Activated naive CD8-positive, alpha-beta T cell treated with anti-CD3 and anti-CD28 coated beads for 36 hours (primary cell): Measurements from ENCODE around the gene ST7L. TPM values are rescaled to one million over a fixed set of nuclear protein-coding genes. Genes with fewer than 3 reads are reported as not detected.
"Not testable (repeated sequence)": the region's sequence is repeated elsewhere in the genome, so short reads cannot be mapped to it uniquely, and the experiment has no call there.

Experiments
- DNase-seq: peaks from one replicate; pipeline ENCODE4 v3.0.0; 2021
- H3K27ac Mint-ChIP-seq: one replicate; pipeline ENCODE4 v1.8.0; 2022; ENCODE audit warnings: mild to moderate bottlenecking, moderate library complexity, mixed read lengths
- H3K27me3 Mint-ChIP-seq: one replicate; pipeline ENCODE4 v1.8.0; 2022; ENCODE audit warnings: mild to moderate bottlenecking, mixed read lengths
- H3K36me3 Mint-ChIP-seq: one replicate; pipeline ENCODE4 v1.8.0; 2021; ENCODE audit warnings: mild to moderate bottlenecking, mixed read lengths
- H3K4me1 Mint-ChIP-seq: one replicate; pipeline ENCODE4 v1.8.0; 2021; ENCODE audit warnings: mixed read lengths
- H3K4me3 Mint-ChIP-seq: one replicate; pipeline ENCODE4 v1.8.0; 2022; ENCODE audit warnings: mild to moderate bottlenecking, moderate library complexity, mixed read lengths
- H3K9me3 Mint-ChIP-seq: one replicate; pipeline ENCODE4 v1.8.0; 2022; ENCODE audit warnings: mixed read lengths
- total RNA-seq, 2 experiments: library from RNA; stranded (reverse); gene quantifications; one replicate each; pipeline ENCODE4 v1.2.3, GENCODE V29; 2021

The ST7L gene
- total RNA-seq, 2 experiments from 2014 or later: 11.4 to 12.7 TPM

GRCh38 chr1:112628516-112628915 lies 9.6 kb upstream of the ST7L start:
- no peak for DNase-seq
- H3K4me3 Mint-ChIP-seq: no peak overlapping the region
- H3K27ac Mint-ChIP-seq: no peak overlapping the region
- H3K9me3 Mint-ChIP-seq: no peaks in the 10 kb centered on the region
- peaks cover 72% of the 10 kb centered on the region for H3K4me1 Mint-ChIP-seq
- no peaks in the 10 kb centered on the region for H3K27me3 Mint-ChIP-seq
- H3K36me3 Mint-ChIP-seq: peaks cover 74% of the 10 kb centered on the region

- Mint-ChIP-seq H3K4me1 (peaks cover 71% of the 10 kb centered on the region), H3K27ac (no peak overlapping the region), H3K27me3 (no peaks in the 10 kb centered on the region), H3K4me3 (no peak overlapping the region), H3K36me3 (peaks cover 71% of the 10 kb centered on the region), H3K9me3 (no peaks in the 10 kb centered on the region)
- no peak for DNase-seq
These were observed 7.9 kb upstream of the ST7L start for GRCh38 chr1:112626887-112627286.

- no peaks in the 10 kb centered on the region for H3K27me3 Mint-ChIP-seq
- H3K36me3 Mint-ChIP-seq: peaks cover 72% of the 10 kb centered on the region
- peaks cover 70% of the 10 kb centered on the region for H3K4me1 Mint-ChIP-seq
- H3K9me3 Mint-ChIP-seq: no peaks in the 10 kb centered on the region
- H3K4me3 Mint-ChIP-seq: no peak overlapping the region
- H3K27ac Mint-ChIP-seq: peak overlapping the region; percentile 32
- no peak for DNase-seq
These were observed 7.3 kb upstream of the ST7L start for GRCh38 chr1:112626193-112626592.

- H3K4me3 Mint-ChIP-seq: no peak overlapping the region
These were observed 6.8 kb upstream of the ST7L start for GRCh38 chr1:112625696-112626095.

GRCh38 chr1:112624493-112624892 lies 5.6 kb upstream of the ST7L start:
- H3K27ac Mint-ChIP-seq: peak overlapping the region; percentile 72
- peaks cover 63% of the 10 kb centered on the region for H3K4me1 Mint-ChIP-seq
- H3K36me3 Mint-ChIP-seq: peaks cover 69% of the 10 kb centered on the region

More at GRCh38 chr1:112625696-112626095, 6.8 kb upstream of the ST7L start:
- H3K27me3 Mint-ChIP-seq: no peaks in the 10 kb centered on the region
- DNase-seq: no peak
- no peaks in the 10 kb centered on the region for H3K9me3 Mint-ChIP-seq
- peaks cover 70% of the 10 kb centered on the region for H3K36me3 Mint-ChIP-seq
- H3K4me1 Mint-ChIP-seq: peaks cover 68% of the 10 kb centered on the region
- peak overlapping the region; percentile 61 for H3K27ac Mint-ChIP-seq

GRCh38 chr1:112620377-112620695 lies 1.4 kb upstream of the ST7L start:
- peaks cover 44% of the 10 kb centered on the region for H3K4me1 Mint-ChIP-seq

More at GRCh38 chr1:112624493-112624892, 5.6 kb upstream of the ST7L start:
- DNase-seq, H3K9me3 Mint-ChIP-seq, H3K27me3 Mint-ChIP-seq: not testable (repeated sequence)
- H3K4me3 Mint-ChIP-seq: peak overlapping the region; percentile 32

GRCh38 chr1:112619518-112620376 lies 806 bp upstream of the ST7L start, which contains the start of gene CAPZA1:
Gene CAPZA1 (plus strand): TSS chr1:112619832. CDS start chr1:112619845, 13 bp downstream.
- H3K36me3 Mint-ChIP-seq: peaks cover 44% of the 10 kb centered on the region
- H3K4me1 Mint-ChIP-seq: peaks cover 38% of the 10 kb centered on the region
- no peaks in the 10 kb centered on the region for H3K9me3 Mint-ChIP-seq
- H3K27ac Mint-ChIP-seq: peak within 1 kb of the TSS; percentile 100
- H3K4me3 Mint-ChIP-seq: peak within 1 kb of the TSS; percentile 99
- peak; percentile 93 for DNase-seq
- H3K27me3 Mint-ChIP-seq: no peaks in the 10 kb centered on the region

More at GRCh38 chr1:112620377-112620695, 1.4 kb upstream of the ST7L start:
- H3K4me3 Mint-ChIP-seq: peak overlapping the region; percentile 99
- H3K27ac Mint-ChIP-seq: peak overlapping the region; percentile 100
- no peak for DNase-seq
- H3K36me3 Mint-ChIP-seq: peaks cover 47% of the 10 kb centered on the region
- no peaks in the 10 kb centered on the region for H3K9me3 Mint-ChIP-seq
- no peaks in the 10 kb centered on the region for H3K27me3 Mint-ChIP-seq

- Mint-ChIP-seq H3K27me3 (no peaks in the 10 kb centered on the region), H3K27ac (peak overlapping the region; percentile 100), H3K36me3 (peaks cover 37% of the 10 kb centered on the region), H3K4me3 (peak overlapping the region; percentile 99), H3K9me3 (no peaks in the 10 kb centered on the region), H3K4me1 (peaks cover 28% of the 10 kb centered on the region)
- no peak for DNase-seq
These were observed 724 bp downstream of the ST7L start for GRCh38 chr1:112618114-112618720.

- peaks cover 7% of the 10 kb centered on the region for H3K4me1 Mint-ChIP-seq
- no peak overlapping the region for H3K4me3 Mint-ChIP-seq
- H3K27me3 Mint-ChIP-seq: no peaks in the 10 kb centered on the region
- peaks cover 22% of the 10 kb centered on the region for H3K36me3 Mint-ChIP-seq
- DNase-seq: no peak
- no peak overlapping the region for H3K27ac Mint-ChIP-seq
- no peaks in the 10 kb centered on the region for H3K9me3 Mint-ChIP-seq
These were observed 4.4 kb downstream of the ST7L start for GRCh38 chr1:112614460-112615065.

- Mint-ChIP-seq H3K36me3 (peaks cover 17% of the 10 kb centered on the region), H3K4me3 (no peak overlapping the region), H3K9me3 (no peaks in the 10 kb centered on the region), H3K27ac (peak overlapping the region; percentile 13), H3K27me3 (no peaks in the 10 kb centered on the region), H3K4me1 (no peaks in the 10 kb centered on the region)
- DNase-seq: no peak
These were observed 13.2 kb downstream of the ST7L start for GRCh38 chr1:112605633-112606327.

GRCh38 chr1:112603541-112603940 lies 15.4 kb downstream of the ST7L start:
- Mint-ChIP-seq H3K27me3 (no peaks in the 10 kb centered on the region), H3K36me3 (peaks cover 12% of the 10 kb centered on the region), H3K27ac (no peak overlapping the region), H3K9me3 (no peaks in the 10 kb centered on the region), H3K4me3 (no peak overlapping the region), H3K4me1 (no peaks in the 10 kb centered on the region)
- DNase-seq: no peak

- Mint-ChIP-seq H3K9me3 (no peaks in the 10 kb centered on the region), H3K27ac (no peak overlapping the region), H3K4me3 (no peak overlapping the region), H3K36me3 (peaks cover 10% of the 10 kb centered on the region), H3K27me3 (no peaks in the 10 kb centered on the region), H3K4me1 (no peaks in the 10 kb centered on the region)
- DNase-seq: no peak
These were observed 15.9 kb downstream of the ST7L start for GRCh38 chr1:112603012-112603411.

GRCh38 chr1:112599477-112599876 lies 19.5 kb downstream of the ST7L start:
- Mint-ChIP-seq H3K9me3 (no peaks in the 10 kb centered on the region), H3K36me3 (peaks cover 4% of the 10 kb centered on the region), H3K4me1 (no peaks in the 10 kb centered on the region), H3K27me3 (no peaks in the 10 kb centered on the region), H3K27ac (no peak overlapping the region), H3K4me3 (no peak overlapping the region)
- DNase-seq: no peak

- Mint-ChIP-seq H3K4me3 (no peak overlapping the region), H3K27me3 (no peaks in the 10 kb centered on the region), H3K36me3 (peaks cover 19% of the 10 kb centered on the region), H3K27ac (no peak overlapping the region), H3K4me1 (no peaks in the 10 kb centered on the region), H3K9me3 (peaks cover 4% of the 10 kb centered on the region)
- DNase-seq: no peak
These were observed 24.6 kb downstream of the ST7L start for GRCh38 chr1:112594208-112594876.
